Measurements from ENCODE around the gene IL19. TPM values are rescaled to one million over a fixed set of nuclear protein-coding genes. Genes with fewer than 3 reads are reported as not detected.

Gene IL19
- total RNA-seq, 4 donors from 2014 or later, result 0.76 TPM; not detected in 3

DNA sequence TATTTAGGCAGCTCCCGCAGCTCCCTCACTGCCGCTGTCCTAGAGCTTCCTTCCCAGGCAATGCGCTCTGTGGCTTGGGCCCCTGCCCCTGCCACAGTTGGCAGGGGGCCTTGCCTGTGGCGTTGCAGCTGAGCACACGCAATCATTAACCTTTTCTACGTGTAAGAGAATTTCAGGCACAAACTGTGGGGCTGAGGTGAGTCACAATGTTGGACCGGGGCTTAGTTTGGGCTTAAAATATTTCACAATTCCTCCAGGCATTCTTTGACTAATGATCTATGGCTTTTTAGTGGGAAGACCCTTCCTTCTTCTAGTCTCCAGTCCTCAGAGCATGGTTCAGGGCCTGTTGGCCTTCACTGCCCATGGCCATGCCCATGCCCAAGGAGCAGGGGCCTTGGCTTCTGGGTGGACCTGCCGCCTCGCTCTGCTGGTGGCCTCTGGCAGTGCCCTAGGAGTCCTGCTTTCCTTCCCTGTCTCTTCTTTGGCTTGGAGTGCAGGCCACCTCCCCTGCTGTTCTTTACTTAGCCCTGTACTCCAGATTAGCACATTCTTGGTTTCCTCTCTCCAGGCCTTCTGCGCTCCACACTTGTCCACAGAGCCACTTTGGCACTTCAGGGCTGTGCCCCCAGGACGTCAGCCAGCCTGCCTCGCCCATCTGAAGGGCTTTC is 46.6 kb upstream of the IL19 start:
- Histone ChIP-seq H3K4me3 (no peak overlapping the region), H3K9me3 (no peaks in the 10 kb centered on the region), H3K27ac (peak overlapping the region; percentile 14 to 69), H3K4me1 (peaks cover 0 to 14% of the 10 kb centered on the region in 2 donors), H3K36me3 (no peaks in the 10 kb centered on the region), H3K27me3 (no peaks in the 10 kb centered on the region)
- intact Hi-C loops (cut with DNase I; ENCODE audit: low total_unique reads), result loop anchor here (10.0 kb wide), 1 partner anchor 99 kb away; no protein-coding TSS in a partner anchor
- DNase-seq, result peak; percentile 54 to 65
- no peak for TF ChIP-seq POLR2A (IDR thresholded peaks at IDR 0.05)
- TF ChIP-seq, protein P1, sequence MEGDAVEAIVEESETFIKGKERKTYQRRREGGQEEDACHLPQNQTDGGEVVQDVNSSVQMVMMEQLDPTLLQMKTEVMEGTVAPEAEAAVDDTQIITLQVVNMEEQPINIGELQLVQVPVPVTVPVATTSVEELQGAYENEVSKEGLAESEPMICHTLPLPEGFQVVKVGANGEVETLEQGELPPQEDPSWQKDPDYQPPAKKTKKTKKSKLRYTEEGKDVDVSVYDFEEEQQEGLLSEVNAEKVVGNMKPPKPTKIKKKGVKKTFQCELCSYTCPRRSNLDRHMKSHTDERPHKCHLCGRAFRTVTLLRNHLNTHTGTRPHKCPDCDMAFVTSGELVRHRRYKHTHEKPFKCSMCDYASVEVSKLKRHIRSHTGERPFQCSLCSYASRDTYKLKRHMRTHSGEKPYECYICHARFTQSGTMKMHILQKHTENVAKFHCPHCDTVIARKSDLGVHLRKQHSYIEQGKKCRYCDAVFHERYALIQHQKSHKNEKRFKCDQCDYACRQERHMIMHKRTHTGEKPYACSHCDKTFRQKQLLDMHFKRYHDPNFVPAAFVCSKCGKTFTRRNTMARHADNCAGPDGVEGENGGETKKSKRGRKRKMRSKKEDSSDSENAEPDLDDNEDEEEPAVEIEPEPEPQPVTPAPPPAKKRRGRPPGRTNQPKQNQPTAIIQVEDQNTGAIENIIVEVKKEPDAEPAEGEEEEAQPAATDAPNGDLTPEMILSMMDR (IDR thresholded peaks at IDR 0.05), result peak in 1 of 4 experiments; percentile 23

- H3K27ac ChIP-seq, result no peak overlapping the region
- no peak for DNase-seq
- no peaks in the 10 kb centered on the region for H3K27me3 ChIP-seq
- H3K4me3 ChIP-seq, result no peak overlapping the region
- intact Hi-C loops (cut with DNase I; ENCODE audit: low total_unique reads), result loop anchor here (5.0 to 10.0 kb wide), 2 partner anchors 101 to 182 kb away; no protein-coding TSS in a partner anchor
- H3K36me3 ChIP-seq, result no peaks in the 10 kb centered on the region
- no peaks in the 10 kb centered on the region for H3K9me3 ChIP-seq
- peaks cover 0 to 14% of the 10 kb centered on the region in 2 donors for H3K4me1 ChIP-seq
- TF ChIP-seq POLR2A (IDR thresholded peaks at IDR 0.05), result no peak
- TF ChIP-seq, protein P1 (IDR thresholded peaks at IDR 0.05), result peak in 3 of 4 experiments; percentile 13 to 31 (median 16)
Observed at GRCh38 chr1:206725109-206725963, 45.2 kb upstream of the IL19 start.

DNA sequence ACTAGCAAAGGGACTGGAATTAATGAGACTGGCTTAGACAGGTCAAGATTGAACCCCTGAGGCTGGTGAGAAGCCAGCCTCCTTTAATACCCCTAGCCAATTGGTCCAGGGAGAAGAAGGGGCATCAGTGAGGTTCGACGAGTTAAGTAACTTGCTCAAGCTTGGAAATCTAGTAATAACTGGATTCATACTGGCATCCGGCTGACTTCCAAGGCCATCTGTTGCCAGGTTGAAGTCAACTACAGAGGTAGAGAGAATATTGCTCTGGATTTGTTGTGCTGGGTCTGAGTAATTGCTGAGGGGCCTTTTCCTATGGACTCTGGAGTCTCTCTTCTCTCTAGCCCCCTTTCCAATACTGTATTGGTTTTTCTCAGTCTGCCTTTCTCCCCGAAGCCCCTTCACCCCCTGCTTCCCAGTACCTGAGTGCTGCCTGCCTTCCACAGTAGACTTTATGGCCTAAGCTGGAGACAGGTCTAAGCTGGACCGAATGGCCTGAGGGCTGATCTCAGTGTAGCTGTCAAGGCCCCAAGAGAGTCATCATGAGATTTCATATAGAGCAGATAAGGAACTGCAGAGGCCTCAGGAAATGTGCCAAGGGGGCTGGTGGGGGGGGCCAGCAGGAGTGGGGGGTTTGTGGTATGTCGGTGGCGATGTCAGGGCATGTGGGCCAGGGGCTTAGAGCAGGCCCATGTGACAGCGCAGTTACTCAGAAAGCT is 42.4 kb upstream of the IL19 start:
- intact Hi-C loops (cut with DNase I; ENCODE audit: low total_unique reads), result loop anchor here (5.0 to 10.0 kb wide), 2 partner anchors 103 to 179 kb away; no protein-coding TSS in a partner anchor

DNA sequence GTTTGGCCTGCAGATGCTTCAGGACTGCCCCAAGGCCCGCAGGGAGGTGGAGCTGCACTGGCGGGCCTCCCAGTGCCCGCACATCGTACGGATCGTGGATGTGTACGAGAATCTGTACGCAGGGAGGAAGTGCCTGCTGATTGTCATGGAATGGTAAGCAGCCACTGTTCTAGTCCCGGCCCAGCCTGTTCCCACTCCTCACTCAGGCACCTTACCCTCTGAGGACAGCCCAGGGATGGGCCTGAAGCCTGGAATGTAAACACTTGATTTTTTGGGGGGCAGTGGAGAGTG is 41.9 kb upstream of the IL19 start:
- Histone ChIP-seq H3K9me3 (no peaks in the 10 kb centered on the region), H3K4me3 (no peak overlapping the region), H3K4me1 (peaks cover 0 to 12% of the 10 kb centered on the region in 2 donors), H3K36me3 (no peaks in the 10 kb centered on the region), H3K27ac (no peak overlapping the region), H3K27me3 (no peaks in the 10 kb centered on the region)
- DNase-seq, result no peak
- no peak for TF ChIP-seq POLR2A (IDR thresholded peaks at IDR 0.05)
- TF ChIP-seq, protein P1 (IDR thresholded peaks at IDR 0.05), result no peak
- intact Hi-C loops (cut with DNase I; ENCODE audit: low total_unique reads), result loop anchor here (5.0 to 10.0 kb wide), 2 partner anchors 104 to 179 kb away; no protein-coding TSS in a partner anchor

More for the DNA sequence above, 42.4 kb upstream of the IL19 start:
- Histone ChIP-seq H3K27ac (no peak overlapping the region), H3K9me3 (no peaks in the 10 kb centered on the region), H3K4me3 (no peak overlapping the region), H3K27me3 (no peaks in the 10 kb centered on the region), H3K4me1 (peaks cover 0 to 14% of the 10 kb centered on the region in 2 donors), H3K36me3 (no peaks in the 10 kb centered on the region)
- TF ChIP-seq, protein P1 (IDR thresholded peaks at IDR 0.05), result no peak
- no peak for TF ChIP-seq POLR2A (IDR thresholded peaks at IDR 0.05)
- DNase-seq, result no peak

All from uterus (tissue), 4 donors.